Erythroblast (primary cell): Measurements from ENCODE around the gene TXNDC15.

ENCODE experiments used
- GATA1 ChIP-seq: IDR thresholded peaks from 2 replicates; pipeline ENCODE4 v1.6.1; 2011; ENCODE audit warnings: low read depth, mild to moderate bottlenecking, control low read depth, low read length, moderate library complexity
- POLR2A ChIP-seq: IDR thresholded peaks from 2 replicates; pipeline ENCODE4 v1.6.1; 2011; ENCODE audit warnings: mild to moderate bottlenecking, low read length

DNA sequence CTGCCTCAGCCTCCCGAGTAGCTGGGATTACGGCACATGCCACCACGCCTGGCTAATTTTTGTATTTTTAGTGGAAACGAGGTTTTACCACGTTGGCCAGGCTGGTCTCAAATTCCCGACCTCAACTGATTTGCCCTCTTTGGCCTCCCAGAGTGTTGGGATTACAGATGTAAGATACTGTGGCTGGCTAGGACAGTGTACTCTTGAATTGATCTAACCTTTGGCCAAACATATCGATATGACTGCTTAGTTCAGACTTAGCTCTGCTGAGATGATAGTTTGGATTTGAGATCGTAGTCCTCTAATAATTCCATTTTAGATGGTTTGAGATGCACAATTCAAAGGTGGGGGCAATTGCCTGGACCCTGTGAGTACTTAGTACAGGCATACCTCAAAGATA is 15.2 kb downstream of the TXNDC15 start:
- TF ChIP-seq POLR2A = no peak
- no peak for TF ChIP-seq GATA1
